Tibial nerve (tissue), 4 donors: ENCODE data around the gene GPX4. TPM values are rescaled to one million over a fixed set of nuclear protein-coding genes. Genes with fewer than 3 reads are reported as not detected.
A peak's percentile ranks its signal among the peaks of the same experiment; 100 is the strongest.

ENCODE experiments used
- DNase-seq, 2 donors: peaks; one replicate each; pipeline ENCODE4 v3.0.0-alpha.2; 2019; ENCODE audit warnings: low spot score in 2 of 2
- H3K27ac ChIP-seq, 4 donors: fragments of 200-600 bp; sonication (generic) in 3 of 4; one replicate each; pipeline ENCODE4 v1.5.1; 2017 to 2019; ENCODE audit warnings: mild to moderate bottlenecking in 1 of 4
- H3K27me3 ChIP-seq, 2 donors: fragments of 200-600 bp; sonication (generic) in 1 of 2; one replicate each; pipeline versions ENCODE4 v1.5.1 to v1.6.0; 2017 to 2019
- H3K36me3 ChIP-seq, 3 donors: fragments of 200-600 bp; sonication (generic); one replicate each; pipeline ENCODE4 v1.5.1; 2018 to 2019
- H3K4me1 ChIP-seq, 4 donors: fragments of 200-600 bp; sonication (generic) in 3 of 4; one replicate each; pipeline ENCODE4 v1.5.1; 2017 to 2019
- H3K4me3 ChIP-seq, 4 donors: fragments of 200-600 bp; sonication (generic) in 3 of 4; one replicate each; pipeline ENCODE4 v1.5.1; 2017 to 2019; ENCODE audit warnings: mild to moderate bottlenecking in 1 of 4, moderate library complexity in 1 of 4
- H3K9me3 ChIP-seq, 4 donors: fragments of 200-600 bp; sonication (generic) in 3 of 4; one replicate each; pipeline ENCODE4 v1.5.1; 2017 to 2019
- CTCF ChIP-seq, 5 experiments: fragments of 200-600 bp in 3 of 5; fragments of 450-650 bp in 2 of 5; sonication (generic) in 3 of 5; IDR thresholded peaks; one replicate each; pipeline ENCODE4 v1.5.1; 2016 to 2019; ENCODE audit warnings: antibody characterized with exemption in 5 of 5, mild to moderate bottlenecking in 3 of 5, moderate library complexity in 2 of 5
- EP300 ChIP-seq, 2 donors: sonication (generic); formaldehyde crosslinking; IDR thresholded peaks; one replicate each; pipeline ENCODE4 v1.6.1; 2017; ENCODE audit warnings: antibody characterized with exemption in 2 of 2, mild to moderate bottlenecking in 1 of 2
- POLR2A ChIP-seq, 2 donors: fragments of 450-650 bp; IDR thresholded peaks; one replicate each; pipeline ENCODE4 v1.6.1; 2017; ENCODE audit warnings: antibody characterized with exemption in 2 of 2, mild to moderate bottlenecking in 2 of 2, moderate library complexity in 2 of 2
- WGBS, 2 donors: methylation state at CpG; one replicate each; pipeline ENCODE4 v1.1.5; 2018; 5-methylcytosine and 5-hydroxymethylcytosine counted together
- total RNA-seq, 4 donors: library from RNA; depleted of rRNA; stranded (reverse); fragments of >200 nt; gene quantifications; one replicate each; pipeline ENCODE4 v1.1.0, GENCODE V29; 2016

Gene GPX4
- total RNA-seq, 4 donors from 2014 or later, result 337 to 518 (median 493) TPM

- Histone ChIP-seq H3K4me1 (peaks cover 0 to 83% (median 35%) of the 10 kb centered on the region in 4 donors), H3K36me3 (peaks cover 0 to 56% (median 6%) of the 10 kb centered on the region in 3 donors), H3K27me3 (no peaks in the 10 kb centered on the region), H3K27ac (peak overlapping the region; percentile 71 to 96 (median 92)), H3K4me3 (peak overlapping the region in 3 of 4 donors; percentile 7 to 50 (median 41)), H3K9me3 (no peaks in the 10 kb centered on the region)
- TF ChIP-seq EP300 (IDR thresholded peaks at IDR 0.05), result no peak
- no peak for TF ChIP-seq CTCF (IDR thresholded peaks at IDR 0.05)
- no peak for TF ChIP-seq POLR2A (IDR thresholded peaks at IDR 0.05)
- 64 to 76% methylated on average over 19 to 24 of the region's 58 CpGs for WGBS, 2 donors
- DNase-seq, result no peak
These were observed 50.3 kb downstream of the GPX4 start for GRCh38 chr19:1153891-1154730.

GRCh38 chr19:1154731-1155351 lies 51.0 kb downstream of the GPX4 start:
- DNase-seq, result peak; percentile 78 to 86
- TF ChIP-seq EP300 (IDR thresholded peaks at IDR 0.05) (peak; percentile 96 to 97), CTCF (IDR thresholded peaks at IDR 0.05) (no peak), POLR2A (IDR thresholded peaks at IDR 0.05) (peak; percentile 31 to 35)
- Histone ChIP-seq H3K4me1 (peaks cover 0 to 78% (median 35%) of the 10 kb centered on the region in 4 donors), H3K4me3 (peak overlapping the region; percentile 7 to 50 (median 25)), H3K27me3 (no peaks in the 10 kb centered on the region), H3K9me3 (no peaks in the 10 kb centered on the region), H3K27ac (peak overlapping the region; percentile 71 to 96 (median 92)), H3K36me3 (peaks cover 0 to 49% (median 6%) of the 10 kb centered on the region in 3 donors)
- WGBS, 2 donors, result 8 to 15% methylated on average over 18 to 32 of the region's 32 CpGs

- Histone ChIP-seq H3K9me3 (no peaks in the 10 kb centered on the region), H3K4me1 (peaks cover 0 to 78% (median 35%) of the 10 kb centered on the region in 4 donors), H3K27me3 (no peaks in the 10 kb centered on the region), H3K4me3 (peak overlapping the region in 3 of 4 donors; percentile 7 to 50 (median 41)), H3K36me3 (peaks cover 0 to 41% (median 6%) of the 10 kb centered on the region in 3 donors), H3K27ac (peak overlapping the region; percentile 71 to 96 (median 92))
- WGBS, 2 donors, result 61 to 69% methylated on average over 26 to 29 of the region's 29 CpGs
- no peak for DNase-seq
- TF ChIP-seq POLR2A (IDR thresholded peaks at IDR 0.05), result no peak
- TF ChIP-seq CTCF (IDR thresholded peaks at IDR 0.05), result no peak
- no peak for TF ChIP-seq EP300 (IDR thresholded peaks at IDR 0.05)
These were observed 51.8 kb downstream of the GPX4 start for GRCh38 chr19:1155352-1156304.

Other genes with a start within 250 kb of the GPX4 start
- 1,000 to 10,000 TPM; 1,040 to 7,538 (median 2,843) TPM for gene CFD, start 244.3 kb upstream of the GPX4 start, total RNA-seq
- 10 to 100 TPM; 49.6 to 67.5 (median 53.9) TPM for gene MED16, start 210.8 kb upstream of the GPX4 start, total RNA-seq
- not detected for gene RNU6-9, start 210.5 kb upstream of the GPX4 start, total RNA-seq
- gene R3HDM4, start 190.8 kb upstream of the GPX4 start, total RNA-seq, result 10 to 100 TPM; 30.2 to 47.7 (median 37.6) TPM
- not detected for gene KISS1R, start 186.7 kb upstream of the GPX4 start, total RNA-seq
- 10 to 100 TPM in 3 of 4 donors, 1 to 10 TPM in 1; 8.1 to 15.3 (median 12.5) TPM for gene ARID3A, start 178.0 kb upstream of the GPX4 start, total RNA-seq
- 10 to 100 TPM; 23.3 to 90.6 (median 52.8) TPM for gene WDR18, start 119.6 kb upstream of the GPX4 start, total RNA-seq
- 1 to 10 TPM in 1 of 4 donors, not detected in 3; 2.4 TPM for gene GRIN3B, start 103.6 kb upstream of the GPX4 start, total RNA-seq
- 100 to 1,000 TPM; 229 to 459 (median 325) TPM for gene TMEM259, start 82.9 kb upstream of the GPX4 start, total RNA-seq
- gene RNU6-2, start 82.5 kb upstream of the GPX4 start, total RNA-seq, result not detected
- gene CNN2, start 77.4 kb upstream of the GPX4 start, total RNA-seq, result 100 to 1,000 TPM in 1 of 4 donors, 10 to 100 TPM in 3; 69.9 to 122 (median 79.4) TPM
- 10 to 100 TPM in 3 of 4 donors, 1 to 10 TPM in 1; 9.6 to 25.8 (median 13.7) TPM for gene ABCA7, start 63.9 kb upstream of the GPX4 start, total RNA-seq
- gene ARHGAP45, start 36.8 kb upstream of the GPX4 start, total RNA-seq, result 10 to 100 TPM; 28.4 to 66.9 (median 38.6) TPM
- 100 to 1,000 TPM in 3 of 4 donors, 10 to 100 TPM in 1; 81.6 to 136 (median 121) TPM for gene POLR2E, start 8.6 kb upstream of the GPX4 start, total RNA-seq
- 100 to 1,000 TPM in 1 of 4 donors, 10 to 100 TPM in 3; 26.6 to 105 (median 39.3) TPM for gene SBNO2, start 70.3 kb downstream of the GPX4 start, total RNA-seq
- 10 to 100 TPM; 52.5 to 91.2 (median 68.7) TPM for gene STK11, start 101.8 kb downstream of the GPX4 start, total RNA-seq
- 1 to 10 TPM in 2 of 4 donors, under 1 TPM in 2; 0.22 to 3.9 (median 1.4) TPM for gene CBARP, start 134.0 kb downstream of the GPX4 start, total RNA-seq
- gene ATP5F1D, start 137.8 kb downstream of the GPX4 start, total RNA-seq, result 100 to 1,000 TPM in 3 of 4 donors, 10 to 100 TPM in 1; 67.5 to 140 (median 127) TPM
- 10 to 100 TPM; 17.4 to 51.9 (median 39.4) TPM for gene MIDN, start 144.6 kb downstream of the GPX4 start, total RNA-seq
- gene CIRBP, start 165.3 kb downstream of the GPX4 start, total RNA-seq, result 100 to 1,000 TPM; 389 to 640 (median 576) TPM
- gene FAM174C, start 171.5 kb downstream of the GPX4 start, total RNA-seq, result 10 to 100 TPM; 25.5 to 80.7 (median 52.0) TPM
- not detected for gene EFNA2, start 181.9 kb downstream of the GPX4 start, total RNA-seq